ENCODE measurements around the gene DNM1. TPM values are rescaled to one million over a fixed set of nuclear protein-coding genes. Genes with fewer than 3 reads are reported as not detected.

The DNM1 gene
- total and polyA plus RNA-seq, 7 donors = 0.46 to 40.2 (median 9.3) TPM

- intact Hi-C loops (cut with DNase I) = no loop called here
- peak overlapping the region in 3 of 4 donors; percentile 21 to 68 (median 44) for H3K27ac ChIP-seq
- H3K36me3 ChIP-seq = no peaks in the 10 kb centered on the region
- peak overlapping the region; percentile 11 to 44 (median 36) for H3K4me3 ChIP-seq
- DNase-seq = peak; percentile 97
- H3K4me1 ChIP-seq = peaks cover 0 to 14% (median 6%) of the 10 kb centered on the region in 4 donors
- TF ChIP-seq POLR2AphosphoS5 (IDR thresholded peaks at IDR 0.05) = peak in 2 of 4 donors; percentile 18 to 27
- TF ChIP-seq CTCF (IDR thresholded peaks at IDR 0.05) = no peak
- WGBS, 2 donors = 10 to 23% methylated on average over 47 of the region's 47 CpGs
- no peaks in the 10 kb centered on the region for H3K27me3 ChIP-seq
- no peaks in the 10 kb centered on the region for H3K9me3 ChIP-seq
Measured at GRCh38 chr9:128218518-128219389, 15.6 kb downstream of the DNM1 start.

DNA sequence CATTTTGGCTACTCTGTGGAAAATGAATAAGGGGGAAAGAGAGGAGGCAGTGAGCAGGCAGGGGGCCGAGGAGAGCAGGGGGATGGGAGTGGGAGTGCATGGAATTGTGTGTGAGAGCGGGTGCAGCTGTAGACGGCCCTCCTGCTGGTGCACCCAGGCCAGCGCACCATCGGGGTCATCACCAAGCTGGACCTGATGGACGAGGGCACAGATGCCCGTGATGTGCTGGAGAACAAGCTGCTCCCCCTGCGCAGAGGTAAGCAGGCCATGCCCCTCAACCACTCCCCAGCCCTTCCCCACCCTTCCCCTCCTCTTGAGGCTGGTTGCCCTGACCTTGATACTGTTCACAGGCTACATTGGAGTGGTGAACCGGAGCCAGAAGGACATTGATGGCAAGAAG lies 16.7 kb downstream of the DNM1 start:
- WGBS, 2 donors = 89 to 92% methylated on average over 9 of the region's 9 CpGs
- H3K27ac ChIP-seq = no peak overlapping the region
- no peaks in the 10 kb centered on the region for H3K9me3 ChIP-seq
- H3K27me3 ChIP-seq = no peaks in the 10 kb centered on the region
- no peak for DNase-seq
- TF ChIP-seq POLR2AphosphoS5 (IDR thresholded peaks at IDR 0.05) (no peak), EP300 (IDR thresholded peaks at IDR 0.05) (no peak), CTCF (IDR thresholded peaks at IDR 0.05) (no peak), POLR2A (IDR thresholded peaks at IDR 0.05) (no peak)
- no peaks in the 10 kb centered on the region for H3K36me3 ChIP-seq
- peaks cover 0 to 14% (median 6%) of the 10 kb centered on the region in 4 donors for H3K4me1 ChIP-seq
- intact Hi-C loops (cut with DNase I) = no loop called here
- H3K4me3 ChIP-seq = no peak overlapping the region

GRCh38 chr9:128222026-128222425 lies 18.8 kb downstream of the DNM1 start:
- Histone ChIP-seq H3K4me1 (peaks cover 0 to 14% (median 6%) of the 10 kb centered on the region in 4 donors), H3K27ac (no peak overlapping the region), H3K4me3 (no peak overlapping the region), H3K27me3 (no peaks in the 10 kb centered on the region), H3K36me3 (no peaks in the 10 kb centered on the region), H3K9me3 (no peaks in the 10 kb centered on the region)
- intact Hi-C loops (cut with DNase I) = no loop called here
- TF ChIP-seq CTCF (IDR thresholded peaks at IDR 0.05) (no peak), POLR2AphosphoS5 (IDR thresholded peaks at IDR 0.05) (no peak)
- DNase-seq = no peak
- 90 to 91% methylated on average over 10 of the region's 10 CpGs for WGBS, 2 donors

GRCh38 chr9:128222880-128223670 lies 19.9 kb downstream of the DNM1 start:
- no peaks in the 10 kb centered on the region for H3K36me3 ChIP-seq
- intact Hi-C loops (cut with DNase I) = no loop called here
- H3K9me3 ChIP-seq = no peaks in the 10 kb centered on the region
- peaks cover 0 to 11% (median 5%) of the 10 kb centered on the region in 4 donors for H3K4me1 ChIP-seq
- 63 to 90% methylated on average over 13 of the region's 13 CpGs for WGBS, 2 donors
- no peaks in the 10 kb centered on the region for H3K27me3 ChIP-seq
- no peak overlapping the region for H3K27ac ChIP-seq
- H3K4me3 ChIP-seq = no peak overlapping the region
- TF ChIP-seq CTCF (IDR thresholded peaks at IDR 0.05) (no peak), POLR2A (IDR thresholded peaks at IDR 0.05) (no peak), POLR2AphosphoS5 (IDR thresholded peaks at IDR 0.05) (no peak), EP300 (IDR thresholded peaks at IDR 0.05) (no peak)
- DNase-seq = no peak
